ENCODE measurements around the gene MRTFA.

GRCh38 chr22:40506762-40507161, 129.8 kb downstream of the MRTFA start:
- TF ChIP-seq CTCF (IDR thresholded peaks at IDR 0.05) (no peak), POLR2A (IDR thresholded peaks at IDR 0.05) (no peak)

All from adrenal gland (tissue), 5 donors.